ENCODE data around the gene ATE1.

- TF ChIP-seq POLR2AphosphoS5 (IDR thresholded peaks at IDR 0.05) (no peak), CTCF (IDR thresholded peaks at IDR 0.05) (no peak)
These were observed 233.4 kb downstream of the ATE1 start for GRCh38 chr10:121694327-121694965.
